PC-3 (cell line): Measurements from ENCODE around the gene TMEM201.

Source experiments
- CTCF ChIP-seq: fragments of 300-600 bp; sonication (generic); conservative IDR thresholded peaks from 2 replicates; pipeline ENCODE4 v1.5.1; 2017; ENCODE audit warnings: antibody characterized with exemption, low read depth, mild to moderate bottlenecking, low read length
- EZH2 ChIP-seq: fragments of 300-600 bp; sonication (generic); IDR thresholded peaks from one replicate; pipeline ENCODE4 v1.6.1; 2017; ENCODE audit warnings: antibody characterized with exemption, mild to moderate bottlenecking, low read length; ENCODE audit not compliant: unreplicated experiment
- EZH2phosphoT487 ChIP-seq: fragments of 300-600 bp; sonication (generic); IDR thresholded peaks from 2 replicates; pipeline ENCODE4 v1.6.1; 2018; ENCODE audit warnings: mild to moderate bottlenecking, antibody characterized with exemption, low read length, borderline replicate concordance

GRCh38 chr1:9651565-9652378 lies 63.1 kb downstream of the TMEM201 start, which contains the start of gene PIK3CD:
- TF ChIP-seq EZH2 (no peak), CTCF (no peak), EZH2phosphoT487 (no peak)
